Mucosa of descending colon (tissue), 3 donors: Measurements from ENCODE around the gene PDXP. TPM values are rescaled to one million over a fixed set of nuclear protein-coding genes. Genes with fewer than 3 reads are reported as not detected.

Source experiments
- ATAC-seq: fragments of 200-7000 bp; cut with Tn5 transposase; one replicate; pipeline ENCODE4 v1.9.1; 2020; ENCODE audit warnings: mild to moderate bottlenecking, moderate library complexity
- DNase-seq, 3 donors: peaks; one replicate each; pipeline ENCODE4 v3.0.0-alpha.2; 2020
- H3K36me3 ChIP-seq: fragments of 200-600 bp; one replicate; pipeline ENCODE4 v1.8.0; 2021; ENCODE audit warnings: low read depth, mild to moderate bottlenecking
- H3K4me1 ChIP-seq: fragments of 200-600 bp; one replicate; pipeline ENCODE4 v1.8.0; 2021; ENCODE audit warnings: low read depth, mild to moderate bottlenecking
- H3K4me3 ChIP-seq: fragments of 200-600 bp; one replicate; pipeline ENCODE4 v1.8.0; 2021; ENCODE audit warnings: mild to moderate bottlenecking
- H3K9me3 ChIP-seq: fragments of 200-600 bp; one replicate; pipeline ENCODE4 v1.8.0; 2021; ENCODE audit warnings: mild to moderate bottlenecking
- intact Hi-C, 2 donors: fragments of 100-400 bp; cut with DNase I in 1 of 2; cut with micrococcal nuclease in 1 of 2; formaldehyde crosslinking; loops; one replicate each; pipeline versions ENCODE4 v1.11.0 to v1.11.1; 2022; cut with DNase I, micrococcal nuclease
- total RNA-seq, 3 donors: library from RNA; stranded (reverse); fragmentation: NEBNext Ultra II Directional in 2 of 3; extraction: Animal tissue kit (Norgen Biotek cat#: 25700) in 2 of 3; gene quantifications; one replicate each; pipeline versions ENCODE4 v1.2.1 to v1.2.4, GENCODE V29; 2021 to 2023
- TF ChIP-seq, protein P1 (sequence below): fragments of 200-600 bp; IDR thresholded peaks from one replicate; pipeline ENCODE4 v1.8.0; 2022; ENCODE audit warnings: antibody characterized with exemption, mild to moderate bottlenecking
- donor health status: DM: no; HTN: no; CAD: no; lungs with moderate emphysema.
- donor health status: DM: no; HTN: no; CAD: no.
- donor health status: DM: no; HTN: yes; CAD: no.

Gene PDXP
- total RNA-seq, 3 donors from 2014 or later, result 26.8 to 43.3 (median 40.6) TPM

DNA sequence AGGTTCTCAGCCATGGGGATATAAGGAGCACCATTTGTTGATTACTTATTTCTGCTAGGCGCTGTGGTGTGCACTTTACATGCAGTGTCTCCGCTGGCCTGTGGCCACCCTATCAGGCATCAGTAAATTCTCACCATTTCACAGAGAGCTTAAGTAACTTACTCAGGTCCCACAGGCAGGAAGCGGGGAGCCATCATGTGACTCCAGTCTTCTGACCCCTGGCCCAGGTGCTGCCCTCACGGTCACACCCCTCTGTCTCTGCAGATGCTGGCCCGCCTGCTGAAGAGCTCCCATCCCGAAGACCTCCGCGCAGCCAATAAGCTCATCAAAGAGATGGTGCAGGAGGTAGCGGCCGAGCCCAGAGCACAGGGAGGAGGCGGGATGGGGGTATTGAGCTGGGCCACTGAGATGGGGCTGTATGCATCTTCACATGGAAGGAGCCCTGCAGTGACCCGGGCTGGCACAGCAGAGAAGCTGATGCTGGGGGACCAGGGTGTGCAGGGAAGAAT, 37.1 kb upstream of the PDXP start:
- no peaks in the 10 kb centered on the region for H3K9me3 ChIP-seq
- DNase-seq (no peak), ATAC-seq (no peak)
- peaks cover 19% of the 10 kb centered on the region for H3K4me1 ChIP-seq
- intact Hi-C loops, result loop anchor here in 1 of 2 donors (10.0 kb wide), 1 partner anchor 63 kb away; the partner anchor contains the start of gene NOL12
- H3K4me3 ChIP-seq, result no peak overlapping the region
- peaks cover 4% of the 10 kb centered on the region for H3K36me3 ChIP-seq
- TF ChIP-seq, protein P1, sequence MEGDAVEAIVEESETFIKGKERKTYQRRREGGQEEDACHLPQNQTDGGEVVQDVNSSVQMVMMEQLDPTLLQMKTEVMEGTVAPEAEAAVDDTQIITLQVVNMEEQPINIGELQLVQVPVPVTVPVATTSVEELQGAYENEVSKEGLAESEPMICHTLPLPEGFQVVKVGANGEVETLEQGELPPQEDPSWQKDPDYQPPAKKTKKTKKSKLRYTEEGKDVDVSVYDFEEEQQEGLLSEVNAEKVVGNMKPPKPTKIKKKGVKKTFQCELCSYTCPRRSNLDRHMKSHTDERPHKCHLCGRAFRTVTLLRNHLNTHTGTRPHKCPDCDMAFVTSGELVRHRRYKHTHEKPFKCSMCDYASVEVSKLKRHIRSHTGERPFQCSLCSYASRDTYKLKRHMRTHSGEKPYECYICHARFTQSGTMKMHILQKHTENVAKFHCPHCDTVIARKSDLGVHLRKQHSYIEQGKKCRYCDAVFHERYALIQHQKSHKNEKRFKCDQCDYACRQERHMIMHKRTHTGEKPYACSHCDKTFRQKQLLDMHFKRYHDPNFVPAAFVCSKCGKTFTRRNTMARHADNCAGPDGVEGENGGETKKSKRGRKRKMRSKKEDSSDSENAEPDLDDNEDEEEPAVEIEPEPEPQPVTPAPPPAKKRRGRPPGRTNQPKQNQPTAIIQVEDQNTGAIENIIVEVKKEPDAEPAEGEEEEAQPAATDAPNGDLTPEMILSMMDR, result no peak

- TF ChIP-seq, protein P1, result peak; percentile 77
- ATAC-seq (peak; percentile 75), DNase-seq (peak; percentile 71 to 82 (median 80))
- Histone ChIP-seq H3K36me3 (peaks cover 4% of the 10 kb centered on the region), H3K4me1 (peaks cover 37% of the 10 kb centered on the region), H3K4me3 (no peak overlapping the region), H3K9me3 (no peaks in the 10 kb centered on the region)
- intact Hi-C loops, result loop anchor here in 1 of 2 donors (10.0 kb wide), 1 partner anchor 61 kb away; the partner anchor contains the start of gene NOL12
Measured at GRCh38 chr22:37623075-37624016, 35.2 kb upstream of the PDXP start.

DNA sequence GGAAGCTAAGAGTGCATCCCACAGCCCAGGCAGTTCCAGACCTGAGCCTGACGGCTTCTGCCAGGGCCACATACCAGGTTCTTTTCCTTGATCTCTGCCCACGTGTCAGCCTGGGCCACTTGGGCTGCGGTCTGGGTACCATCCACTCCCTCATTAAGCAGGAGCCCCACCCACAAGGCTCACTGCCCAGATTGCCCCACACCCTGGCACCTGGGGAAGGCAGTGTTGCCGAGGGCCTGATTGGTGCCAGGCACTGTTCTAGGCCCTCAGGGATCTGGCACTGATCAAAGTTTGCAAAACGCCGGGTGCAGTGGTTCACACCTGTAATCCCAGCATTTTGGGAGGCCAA, 34.5 kb upstream of the PDXP start:
- intact Hi-C loops, result loop anchor here in 1 of 2 donors (10.0 kb wide), 1 partner anchor 61 kb away; the partner anchor contains the start of gene NOL12
- Histone ChIP-seq H3K9me3 (no peaks in the 10 kb centered on the region), H3K36me3 (peaks cover 4% of the 10 kb centered on the region), H3K4me1 (peaks cover 37% of the 10 kb centered on the region), H3K4me3 (no peak overlapping the region)
- DNase-seq, result peak; percentile 81 to 85 (median 84)
- TF ChIP-seq, protein P1, result no peak
- peak; percentile 83 for ATAC-seq

GRCh38 chr22:37624876-37625275, 33.6 kb upstream of the PDXP start:
- TF ChIP-seq, protein P1, result no peak

DNA sequence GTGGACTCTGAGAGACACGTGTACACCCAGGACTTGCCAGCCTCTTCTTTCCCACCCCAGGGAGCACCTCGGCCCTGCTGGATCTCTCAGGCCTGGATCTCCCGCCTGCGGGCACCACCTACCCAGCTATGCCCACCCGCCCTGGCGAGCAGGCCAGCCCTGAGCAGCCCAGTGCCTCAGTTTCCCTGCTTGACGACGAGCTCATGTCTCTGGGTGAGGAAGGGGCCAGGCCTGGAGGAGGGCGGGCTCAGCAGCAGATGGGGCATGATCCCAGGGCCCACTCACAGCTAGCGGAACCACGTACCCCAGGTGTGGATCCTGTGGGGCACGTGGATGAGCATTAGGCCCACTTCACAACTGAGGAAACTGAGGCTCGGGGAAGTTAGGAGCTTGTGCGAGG, 32.8 kb upstream of the PDXP start:
- no peaks in the 10 kb centered on the region for H3K9me3 ChIP-seq
- H3K4me1 ChIP-seq, result peaks cover 37% of the 10 kb centered on the region
- no peak overlapping the region for H3K4me3 ChIP-seq
- H3K36me3 ChIP-seq, result peaks cover 4% of the 10 kb centered on the region
- TF ChIP-seq, protein P1, result no peak
- no peak for DNase-seq
- no peak for ATAC-seq
- intact Hi-C loops, result loop anchor here in 1 of 2 donors (10.0 kb wide), 1 partner anchor 59 kb away; the partner anchor contains the start of gene NOL12

More at GRCh38 chr22:37624876-37625275, 33.6 kb upstream of the PDXP start:
- H3K36me3 ChIP-seq, result peaks cover 4% of the 10 kb centered on the region
- intact Hi-C loops, result loop anchor here in 1 of 2 donors (10.0 kb wide), 1 partner anchor 60 kb away; the partner anchor contains the start of gene NOL12
- no peak for ATAC-seq
- DNase-seq, result no peak
- no peak overlapping the region for H3K4me3 ChIP-seq
- peaks cover 37% of the 10 kb centered on the region for H3K4me1 ChIP-seq
- H3K9me3 ChIP-seq, result no peaks in the 10 kb centered on the region
